GM23338 (cell line): ENCODE data around the gene XRN2.

ENCODE experiments used
- CREB1 ChIP-seq: fragments of 250-450 bp; sonication (Bioruptor Pico); IDR thresholded peaks from 2 replicates; pipeline ENCODE4 v1.5.0; 2020; ENCODE audit warnings: low read depth, mild to moderate bottlenecking, moderate library complexity
- EZH2 ChIP-seq: fragments of 200-600 bp; sonication (generic); IDR thresholded peaks from one replicate; pipeline ENCODE4 v1.8.0; 2017; ENCODE audit warnings: antibody characterized with exemption, mild to moderate bottlenecking, low read depth; ENCODE audit not compliant: unreplicated experiment
- EZH2phosphoT487 ChIP-seq: fragments of 200-600 bp; sonication (generic); IDR thresholded peaks from one replicate; pipeline ENCODE4 v1.8.1; 2018; ENCODE audit warnings: antibody characterized with exemption; ENCODE audit not compliant: unreplicated experiment
- JUNB ChIP-seq: IDR thresholded peaks from one replicate; pipeline ENCODE4 v1.6.1; 2016; ENCODE audit warnings: antibody characterized with exemption; ENCODE audit not compliant: unreplicated experiment
- POLR2AphosphoS5 ChIP-seq: IDR thresholded peaks from 2 replicates; pipeline ENCODE4 v1.6.1; 2016; ENCODE audit warnings: antibody characterized with exemption, low read depth
- ZNF114 ChIP-seq: fragments of 250-450 bp; sonication (Bioruptor Pico); IDR thresholded peaks from 2 replicates; pipeline ENCODE4 v1.5.0; 2020; ENCODE audit warnings: mild to moderate bottlenecking, moderate library complexity
- ZNF331 ChIP-seq: fragments of 250-450 bp; sonication (Bioruptor Pico); IDR thresholded peaks from 2 replicates; pipeline ENCODE4 v1.5.0; 2020; ENCODE audit warnings: low read depth, mild to moderate bottlenecking, moderate library complexity
- TF ChIP-seq, protein P1 (sequence below): IDR thresholded peaks from one replicate; pipeline ENCODE4 v1.6.1; 2018; ENCODE audit warnings: antibody characterized with exemption; ENCODE audit not compliant: unreplicated experiment
- TF ChIP-seq, protein P2 (sequence below), 2 experiments: fragments of 200-600 bp in 1 of 2; sonication (generic) in 1 of 2; conservative IDR thresholded peaks; 2 replicates each; pipeline versions ENCODE4 v1.5.1 to v1.6.1; 2016 to 2017; ENCODE audit warnings: antibody characterized with exemption in 2 of 2, low read depth in 2 of 2, mild to moderate bottlenecking in 2 of 2, moderate library complexity in 1 of 2

DNA sequence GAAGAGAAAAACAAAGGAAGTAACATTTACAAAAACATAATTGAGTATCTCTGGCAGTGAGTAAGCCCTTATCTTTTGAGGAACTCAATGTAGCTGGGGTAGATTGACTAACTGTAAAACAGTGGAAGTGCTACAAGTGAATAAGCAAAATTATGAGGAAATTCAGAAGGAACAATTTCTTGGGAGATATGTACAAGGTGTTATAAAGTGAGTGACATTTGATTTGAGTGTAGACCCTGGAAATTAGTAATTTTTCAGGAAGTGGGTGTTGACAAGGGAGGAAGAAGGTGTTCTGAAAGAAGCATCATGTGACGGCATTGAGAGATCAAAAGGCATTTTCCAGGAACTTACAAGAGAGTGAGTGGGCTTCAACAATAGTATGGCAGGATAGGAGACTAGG, 22.2 kb downstream of the XRN2 start:
- TF ChIP-seq, protein P1, sequence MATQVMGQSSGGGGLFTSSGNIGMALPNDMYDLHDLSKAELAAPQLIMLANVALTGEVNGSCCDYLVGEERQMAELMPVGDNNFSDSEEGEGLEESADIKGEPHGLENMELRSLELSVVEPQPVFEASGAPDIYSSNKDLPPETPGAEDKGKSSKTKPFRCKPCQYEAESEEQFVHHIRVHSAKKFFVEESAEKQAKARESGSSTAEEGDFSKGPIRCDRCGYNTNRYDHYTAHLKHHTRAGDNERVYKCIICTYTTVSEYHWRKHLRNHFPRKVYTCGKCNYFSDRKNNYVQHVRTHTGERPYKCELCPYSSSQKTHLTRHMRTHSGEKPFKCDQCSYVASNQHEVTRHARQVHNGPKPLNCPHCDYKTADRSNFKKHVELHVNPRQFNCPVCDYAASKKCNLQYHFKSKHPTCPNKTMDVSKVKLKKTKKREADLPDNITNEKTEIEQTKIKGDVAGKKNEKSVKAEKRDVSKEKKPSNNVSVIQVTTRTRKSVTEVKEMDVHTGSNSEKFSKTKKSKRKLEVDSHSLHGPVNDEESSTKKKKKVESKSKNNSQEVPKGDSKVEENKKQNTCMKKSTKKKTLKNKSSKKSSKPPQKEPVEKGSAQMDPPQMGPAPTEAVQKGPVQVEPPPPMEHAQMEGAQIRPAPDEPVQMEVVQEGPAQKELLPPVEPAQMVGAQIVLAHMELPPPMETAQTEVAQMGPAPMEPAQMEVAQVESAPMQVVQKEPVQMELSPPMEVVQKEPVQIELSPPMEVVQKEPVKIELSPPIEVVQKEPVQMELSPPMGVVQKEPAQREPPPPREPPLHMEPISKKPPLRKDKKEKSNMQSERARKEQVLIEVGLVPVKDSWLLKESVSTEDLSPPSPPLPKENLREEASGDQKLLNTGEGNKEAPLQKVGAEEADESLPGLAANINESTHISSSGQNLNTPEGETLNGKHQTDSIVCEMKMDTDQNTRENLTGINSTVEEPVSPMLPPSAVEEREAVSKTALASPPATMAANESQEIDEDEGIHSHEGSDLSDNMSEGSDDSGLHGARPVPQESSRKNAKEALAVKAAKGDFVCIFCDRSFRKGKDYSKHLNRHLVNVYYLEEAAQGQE: no peak
- TF ChIP-seq EZH2 (no peak), CREB1 (no peak), EZH2phosphoT487 (no peak), ZNF331 (no peak), POLR2AphosphoS5 (no peak), JUNB (no peak), ZNF114 (CRISPR knock-in tag) (no peak)
- TF ChIP-seq, protein P2, sequence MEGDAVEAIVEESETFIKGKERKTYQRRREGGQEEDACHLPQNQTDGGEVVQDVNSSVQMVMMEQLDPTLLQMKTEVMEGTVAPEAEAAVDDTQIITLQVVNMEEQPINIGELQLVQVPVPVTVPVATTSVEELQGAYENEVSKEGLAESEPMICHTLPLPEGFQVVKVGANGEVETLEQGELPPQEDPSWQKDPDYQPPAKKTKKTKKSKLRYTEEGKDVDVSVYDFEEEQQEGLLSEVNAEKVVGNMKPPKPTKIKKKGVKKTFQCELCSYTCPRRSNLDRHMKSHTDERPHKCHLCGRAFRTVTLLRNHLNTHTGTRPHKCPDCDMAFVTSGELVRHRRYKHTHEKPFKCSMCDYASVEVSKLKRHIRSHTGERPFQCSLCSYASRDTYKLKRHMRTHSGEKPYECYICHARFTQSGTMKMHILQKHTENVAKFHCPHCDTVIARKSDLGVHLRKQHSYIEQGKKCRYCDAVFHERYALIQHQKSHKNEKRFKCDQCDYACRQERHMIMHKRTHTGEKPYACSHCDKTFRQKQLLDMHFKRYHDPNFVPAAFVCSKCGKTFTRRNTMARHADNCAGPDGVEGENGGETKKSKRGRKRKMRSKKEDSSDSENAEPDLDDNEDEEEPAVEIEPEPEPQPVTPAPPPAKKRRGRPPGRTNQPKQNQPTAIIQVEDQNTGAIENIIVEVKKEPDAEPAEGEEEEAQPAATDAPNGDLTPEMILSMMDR (conservative IDR thresholded peaks at IDR 0.05; ENCODE audit: low read depth in 2 of 2): no peak
